Upper lobe of left lung (tissue), 4 donors: ENCODE results near the gene GSG1L2.

Source experiments
- POLR2A ChIP-seq, 4 donors: fragments of 450-650 bp; IDR thresholded peaks; one replicate each; pipeline ENCODE4 v1.5.1; 2016 to 2017; ENCODE audit warnings: antibody characterized with exemption in 4 of 4, mild to moderate bottlenecking in 2 of 4
- POLR2AphosphoS5 ChIP-seq, 2 donors: sonication (generic); formaldehyde crosslinking; IDR thresholded peaks; one replicate each; pipeline ENCODE4 v1.5.1; 2017; ENCODE audit warnings: antibody characterized with exemption in 2 of 2
- TF ChIP-seq, protein P1 (sequence below), 6 experiments: fragments of 450-650 bp in 4 of 6; fragments of 200-600 bp in 2 of 6; sonication (generic) in 2 of 6; IDR thresholded peaks; one replicate each; pipeline ENCODE4 v1.5.1; 2016 to 2019; ENCODE audit warnings: antibody characterized with exemption in 6 of 6

DNA sequence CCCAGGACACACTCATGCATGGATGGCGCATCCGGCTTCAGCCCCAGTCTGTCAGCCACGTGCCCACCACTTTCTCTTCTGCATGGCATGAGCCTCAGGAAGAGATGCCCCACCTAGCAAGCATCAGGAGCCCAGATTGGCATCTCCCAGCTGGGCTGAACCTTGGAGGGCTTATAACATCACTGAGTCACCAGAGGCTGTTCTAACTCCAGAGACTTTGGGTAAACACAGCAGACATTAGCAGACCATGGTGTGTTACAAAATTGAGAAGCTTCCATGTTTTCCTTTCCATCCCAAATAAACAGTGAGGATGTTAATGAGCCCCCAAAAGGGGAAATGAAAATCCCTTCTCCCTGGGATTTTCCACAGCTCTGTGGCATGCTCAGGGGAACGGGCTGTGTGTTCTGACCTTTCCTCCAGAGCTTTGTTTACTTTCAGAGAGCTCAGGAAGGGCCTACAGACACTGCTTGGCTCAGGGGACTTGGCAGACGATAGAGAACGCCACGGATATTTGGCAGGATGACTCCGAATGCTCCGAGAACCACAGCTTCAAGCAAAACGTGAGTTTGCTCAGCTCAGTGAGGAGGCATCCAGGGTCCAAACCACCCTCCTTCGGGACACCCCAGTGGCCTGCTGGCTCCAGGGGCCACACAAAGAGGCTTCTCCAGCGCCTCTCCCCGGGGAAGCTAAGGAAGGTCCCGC lies 20.3 kb upstream of the GSG1L2 start:
- TF ChIP-seq, protein P1, sequence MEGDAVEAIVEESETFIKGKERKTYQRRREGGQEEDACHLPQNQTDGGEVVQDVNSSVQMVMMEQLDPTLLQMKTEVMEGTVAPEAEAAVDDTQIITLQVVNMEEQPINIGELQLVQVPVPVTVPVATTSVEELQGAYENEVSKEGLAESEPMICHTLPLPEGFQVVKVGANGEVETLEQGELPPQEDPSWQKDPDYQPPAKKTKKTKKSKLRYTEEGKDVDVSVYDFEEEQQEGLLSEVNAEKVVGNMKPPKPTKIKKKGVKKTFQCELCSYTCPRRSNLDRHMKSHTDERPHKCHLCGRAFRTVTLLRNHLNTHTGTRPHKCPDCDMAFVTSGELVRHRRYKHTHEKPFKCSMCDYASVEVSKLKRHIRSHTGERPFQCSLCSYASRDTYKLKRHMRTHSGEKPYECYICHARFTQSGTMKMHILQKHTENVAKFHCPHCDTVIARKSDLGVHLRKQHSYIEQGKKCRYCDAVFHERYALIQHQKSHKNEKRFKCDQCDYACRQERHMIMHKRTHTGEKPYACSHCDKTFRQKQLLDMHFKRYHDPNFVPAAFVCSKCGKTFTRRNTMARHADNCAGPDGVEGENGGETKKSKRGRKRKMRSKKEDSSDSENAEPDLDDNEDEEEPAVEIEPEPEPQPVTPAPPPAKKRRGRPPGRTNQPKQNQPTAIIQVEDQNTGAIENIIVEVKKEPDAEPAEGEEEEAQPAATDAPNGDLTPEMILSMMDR (IDR thresholded peaks at IDR 0.05) = no peak
- no peak for TF ChIP-seq POLR2A (IDR thresholded peaks at IDR 0.05)
- no peak for TF ChIP-seq POLR2AphosphoS5 (IDR thresholded peaks at IDR 0.05)
